Neural progenitor cell (in vitro differentiated cells): Measurements from ENCODE around the gene EPHB1. TPM values are rescaled to one million over a fixed set of nuclear protein-coding genes. Genes with fewer than 3 reads are reported as not detected.

Experiments
- DNase-seq: peaks from one replicate; pipeline ENCODE4 v3.0.0-alpha.2; 2016; ENCODE audit warnings: low spot score
- H2AFZ ChIP-seq: fragments of 200-600 bp; sonication (generic); replicated peaks from 2 replicates; pipeline ENCODE4 v1.6.1; 2016; ENCODE audit warnings: antibody characterized with exemption
- H3F3A ChIP-seq: fragments of 200-600 bp; sonication (generic); 2 replicates; pipeline ENCODE4 v1.6.1; 2016; ENCODE audit warnings: antibody characterized with exemption, low read depth
- H3K27ac ChIP-seq: fragments of 200-600 bp; sonication (generic); 2 replicates; pipeline ENCODE4 v1.5.1; 2016; ENCODE audit warnings: mild to moderate bottlenecking
- H3K27me3 ChIP-seq: fragments of 200-600 bp; sonication (generic); 2 replicates; pipeline ENCODE4 v1.6.1; 2016; ENCODE audit warnings: mild to moderate bottlenecking, moderate library complexity
- H3K36me3 ChIP-seq: fragments of 200-600 bp; sonication (generic); 2 replicates; pipeline ENCODE4 v1.5.1; 2016
- H3K4me1 ChIP-seq: fragments of 200-600 bp; sonication (generic); 2 replicates; pipeline ENCODE4 v1.6.1; 2016; ENCODE audit warnings: mixed run types
- H3K4me2 ChIP-seq: fragments of 200-600 bp; sonication (generic); 2 replicates; pipeline ENCODE4 v1.6.1; 2016
- H3K4me3 ChIP-seq: fragments of 200-600 bp; sonication (generic); 2 replicates; pipeline ENCODE4 v1.5.1; 2016
- H3K79me2 ChIP-seq: fragments of 200-600 bp; sonication (generic); 2 replicates; pipeline ENCODE4 v1.6.1; 2016; ENCODE audit warnings: low read depth
- H3K9ac ChIP-seq: fragments of 200-600 bp; sonication (generic); 2 replicates; pipeline ENCODE4 v1.6.1; 2016
- H3K9me3 ChIP-seq: fragments of 200-600 bp; sonication (generic); 2 replicates; pipeline ENCODE4 v1.5.1; 2016; ENCODE audit warnings: low read depth
- H4K20me1 ChIP-seq: fragments of 200-600 bp; sonication (generic); 2 replicates; pipeline ENCODE4 v1.6.1; 2016; ENCODE audit warnings: low read depth
- H3K27ac Mint-ChIP-seq: 3 replicates; pipeline ENCODE4 v1.8.0; 2021; ENCODE audit warnings: mixed read lengths
- H3K27me3 Mint-ChIP-seq: 2 replicates; pipeline ENCODE4 v1.8.0; 2022; ENCODE audit warnings: low read depth, mild to moderate bottlenecking, inconsistent platforms, moderate library complexity, mixed read lengths; ENCODE audit not compliant: insufficient read depth
- H3K36me3 Mint-ChIP-seq: 3 replicates; pipeline ENCODE4 v1.8.0; 2021; ENCODE audit warnings: mixed read lengths
- H3K4me1 Mint-ChIP-seq: 3 replicates; pipeline ENCODE4 v1.8.0; 2021; ENCODE audit warnings: mixed read lengths
- H3K4me3 Mint-ChIP-seq: 3 replicates; pipeline ENCODE4 v1.8.0; 2021; ENCODE audit warnings: mild to moderate bottlenecking, moderate library complexity, mixed read lengths
- H3K9me3 Mint-ChIP-seq: 3 replicates; pipeline ENCODE4 v1.8.0; 2020; ENCODE audit warnings: mixed read lengths
- EZH2 ChIP-seq: fragments of 200-600 bp; sonication (generic); IDR thresholded peaks from 2 replicates; pipeline ENCODE4 v1.6.1; 2017; ENCODE audit warnings: antibody characterized with exemption, mild to moderate bottlenecking, moderate library complexity
- EZH2phosphoT487 ChIP-seq: fragments of 200-600 bp; sonication (generic); IDR thresholded peaks from 2 replicates; pipeline ENCODE4 v1.6.1; 2017; ENCODE audit warnings: antibody characterized with exemption
- total RNA-seq: library from RNA; depleted of rRNA; stranded (reverse); fragments of >200 nt; gene quantifications from 2 replicates; pipeline ENCODE4 v1.2.3, GENCODE V29; 2015; ENCODE audit warnings: low replicate concordance
- TF ChIP-seq, protein P1 (sequence below): fragments of 200-600 bp; sonication (generic); IDR thresholded peaks from 2 replicates; pipeline ENCODE4 v1.5.1; 2017; ENCODE audit warnings: antibody characterized with exemption, mild to moderate bottlenecking

The EPHB1 gene
- total RNA-seq, 1 donor from 2014 or later: 9.1 TPM

DNA sequence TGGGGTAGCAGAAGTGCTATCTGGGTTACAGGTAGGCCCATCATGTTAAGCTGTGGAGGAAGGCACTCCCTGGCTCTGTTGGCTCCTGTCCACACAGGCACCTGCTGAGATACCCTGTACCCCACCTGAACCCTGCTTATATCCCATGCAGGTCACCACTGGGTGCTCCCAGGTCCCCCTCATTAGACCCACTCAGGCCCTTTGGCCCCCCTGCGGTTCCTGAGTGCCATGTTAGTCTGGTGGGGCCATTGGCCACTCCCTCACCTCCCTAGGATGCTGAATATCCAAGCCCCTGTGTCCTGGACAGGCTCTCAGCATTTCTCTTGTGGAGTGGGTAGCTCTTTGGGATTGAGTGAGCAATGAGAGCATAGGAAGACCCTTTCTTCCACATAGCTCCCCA, 128.2 kb downstream of the EPHB1 start:
- TF ChIP-seq EZH2phosphoT487 (no peak), EZH2 (no peak)
- TF ChIP-seq, protein P1, sequence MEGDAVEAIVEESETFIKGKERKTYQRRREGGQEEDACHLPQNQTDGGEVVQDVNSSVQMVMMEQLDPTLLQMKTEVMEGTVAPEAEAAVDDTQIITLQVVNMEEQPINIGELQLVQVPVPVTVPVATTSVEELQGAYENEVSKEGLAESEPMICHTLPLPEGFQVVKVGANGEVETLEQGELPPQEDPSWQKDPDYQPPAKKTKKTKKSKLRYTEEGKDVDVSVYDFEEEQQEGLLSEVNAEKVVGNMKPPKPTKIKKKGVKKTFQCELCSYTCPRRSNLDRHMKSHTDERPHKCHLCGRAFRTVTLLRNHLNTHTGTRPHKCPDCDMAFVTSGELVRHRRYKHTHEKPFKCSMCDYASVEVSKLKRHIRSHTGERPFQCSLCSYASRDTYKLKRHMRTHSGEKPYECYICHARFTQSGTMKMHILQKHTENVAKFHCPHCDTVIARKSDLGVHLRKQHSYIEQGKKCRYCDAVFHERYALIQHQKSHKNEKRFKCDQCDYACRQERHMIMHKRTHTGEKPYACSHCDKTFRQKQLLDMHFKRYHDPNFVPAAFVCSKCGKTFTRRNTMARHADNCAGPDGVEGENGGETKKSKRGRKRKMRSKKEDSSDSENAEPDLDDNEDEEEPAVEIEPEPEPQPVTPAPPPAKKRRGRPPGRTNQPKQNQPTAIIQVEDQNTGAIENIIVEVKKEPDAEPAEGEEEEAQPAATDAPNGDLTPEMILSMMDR: no peak
- peaks cover 3% of the 10 kb centered on the region for H3K36me3 Mint-ChIP-seq
- no peak overlapping the region for H3K4me3 ChIP-seq
- H3K9me3 ChIP-seq: peaks cover 10% of the 10 kb centered on the region
- no peak overlapping the region for H3K4me3 Mint-ChIP-seq
- no peaks in the 10 kb centered on the region for H3K27me3 ChIP-seq
- H3K79me2 ChIP-seq: no peaks in the 10 kb centered on the region
- H3K27ac Mint-ChIP-seq: no peak overlapping the region
- no peak for DNase-seq
- no peak overlapping the region for H3K9ac ChIP-seq
- H3K27me3 Mint-ChIP-seq: peaks cover 2% of the 10 kb centered on the region
- H3K9me3 Mint-ChIP-seq: peaks cover 11% of the 10 kb centered on the region
- H3K4me1 ChIP-seq: no peaks in the 10 kb centered on the region
- no peak overlapping the region for H2AFZ ChIP-seq
- peaks cover 3% of the 10 kb centered on the region for H3K4me1 Mint-ChIP-seq
- H3K36me3 ChIP-seq: no peaks in the 10 kb centered on the region
- no peaks in the 10 kb centered on the region for H3F3A ChIP-seq
- H3K4me2 ChIP-seq: no peak overlapping the region
- no peak overlapping the region for H3K27ac ChIP-seq
- H4K20me1 ChIP-seq: no peaks in the 10 kb centered on the region

DNA sequence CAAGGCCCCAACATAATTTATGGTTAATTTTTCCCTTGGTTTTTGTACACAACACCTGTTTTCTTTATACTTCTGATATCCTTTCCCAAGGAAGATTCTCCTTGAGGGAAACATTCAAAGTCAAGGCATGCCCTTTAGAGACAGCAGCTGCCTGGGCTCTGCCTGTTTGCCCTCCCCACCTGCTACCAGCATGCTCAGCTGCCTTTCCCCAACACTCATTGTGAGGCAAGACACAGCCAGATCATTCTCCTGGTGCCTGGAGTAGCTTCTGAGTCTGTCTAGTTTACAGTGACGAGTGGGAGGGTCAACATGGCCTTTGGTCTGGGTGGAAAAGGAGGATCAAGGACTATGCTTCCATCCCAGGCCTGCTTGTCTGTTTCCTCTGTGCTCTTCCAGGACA, 132.5 kb downstream of the EPHB1 start:
- no peak overlapping the region for H3K27ac ChIP-seq
- no peaks in the 10 kb centered on the region for H4K20me1 ChIP-seq
- Mint-ChIP-seq H3K27ac (no peak overlapping the region), H3K9me3 (peaks cover 11% of the 10 kb centered on the region), H3K4me3 (no peak overlapping the region), H3K36me3 (peaks cover 3% of the 10 kb centered on the region), H3K27me3 (peaks cover 6% of the 10 kb centered on the region), H3K4me1 (peaks cover 3% of the 10 kb centered on the region)
- H3K4me3 ChIP-seq: no peak overlapping the region
- H3K9me3 ChIP-seq: peaks cover 10% of the 10 kb centered on the region
- H3K4me2 ChIP-seq: no peak overlapping the region
- no peak for TF ChIP-seq EZH2
- TF ChIP-seq, protein P1: no peak
- TF ChIP-seq EZH2phosphoT487: no peak
- peaks cover 3% of the 10 kb centered on the region for H3K4me1 ChIP-seq
- H3K27me3 ChIP-seq: no peaks in the 10 kb centered on the region
- no peaks in the 10 kb centered on the region for H3F3A ChIP-seq
- no peak overlapping the region for H2AFZ ChIP-seq
- H3K36me3 ChIP-seq: no peaks in the 10 kb centered on the region
- no peak for DNase-seq
- no peaks in the 10 kb centered on the region for H3K79me2 ChIP-seq
- no peak overlapping the region for H3K9ac ChIP-seq

DNA sequence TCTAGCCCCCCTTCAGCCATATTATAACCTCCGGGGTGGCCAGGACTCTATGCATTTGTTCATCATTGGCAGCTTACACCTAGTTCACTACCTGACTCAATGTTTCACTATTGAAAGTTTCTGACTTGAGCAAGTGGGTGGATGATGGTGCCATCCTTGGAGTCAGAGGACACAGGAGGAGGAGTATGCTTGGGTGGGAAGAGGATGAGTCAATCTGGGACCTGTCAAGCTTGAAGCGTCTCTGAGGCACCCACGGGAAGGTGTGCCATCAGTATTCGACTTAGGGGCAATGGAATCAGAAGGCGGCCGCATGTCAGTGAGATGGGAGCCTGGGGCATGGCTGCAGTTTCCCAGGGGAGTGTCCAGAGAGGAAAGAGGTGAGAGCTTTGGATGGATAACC, 133.3 kb downstream of the EPHB1 start:
- no peaks in the 10 kb centered on the region for H3K79me2 ChIP-seq
- Mint-ChIP-seq H3K9me3 (peaks cover 11% of the 10 kb centered on the region), H3K27ac (no peak overlapping the region), H3K27me3 (peaks cover 9% of the 10 kb centered on the region), H3K36me3 (peaks cover 3% of the 10 kb centered on the region), H3K4me1 (peaks cover 3% of the 10 kb centered on the region), H3K4me3 (no peak overlapping the region)
- H3K36me3 ChIP-seq: no peaks in the 10 kb centered on the region
- peaks cover 3% of the 10 kb centered on the region for H3K4me1 ChIP-seq
- TF ChIP-seq, protein P1: no peak
- no peak for TF ChIP-seq EZH2phosphoT487
- no peak for TF ChIP-seq EZH2
- H3K27me3 ChIP-seq: no peaks in the 10 kb centered on the region
- DNase-seq: no peak
- H3K4me3 ChIP-seq: no peak overlapping the region
- H3K9me3 ChIP-seq: peaks cover 10% of the 10 kb centered on the region
- H3F3A ChIP-seq: no peaks in the 10 kb centered on the region
- no peak overlapping the region for H2AFZ ChIP-seq
- H3K4me2 ChIP-seq: no peak overlapping the region
- H4K20me1 ChIP-seq: no peaks in the 10 kb centered on the region
- H3K9ac ChIP-seq: no peak overlapping the region
- no peak overlapping the region for H3K27ac ChIP-seq
